Thymus (tissue), 14 donors: ENCODE data around the gene LUZP1. TPM values are rescaled to one million over a fixed set of nuclear protein-coding genes. Genes with fewer than 3 reads are reported as not detected.

Source experiments
- DNase-seq, 9 donors: peaks; one replicate each; pipeline ENCODE4 v3.0.0-alpha.2; 2013; ENCODE audit warnings: low spot score in 9 of 9, low read depth in 6 of 9, missing footprints in 1 of 9
- H3K27ac ChIP-seq, 2 donors: one replicate each; pipeline ENCODE4 v1.5.1; 2013; ENCODE audit warnings: control low read depth in 1 of 2, low read depth in 1 of 2, low read length in 1 of 2, mild to moderate bottlenecking in 1 of 2, moderate library complexity in 1 of 2
- H3K27me3 ChIP-seq, 2 donors: one replicate each; pipeline ENCODE4 v1.5.1; 2013; ENCODE audit warnings: low read length in 1 of 2; ENCODE audit not compliant: control insufficient read depth in 2 of 2, insufficient read depth in 1 of 2
- H3K36me3 ChIP-seq, 2 donors: one replicate each; pipeline ENCODE4 v1.5.1; 2013; ENCODE audit warnings: low read length in 1 of 2, mild to moderate bottlenecking in 1 of 2, moderate library complexity in 1 of 2; ENCODE audit not compliant: control insufficient read depth in 2 of 2, insufficient read depth in 2 of 2
- H3K4me1 ChIP-seq, 2 donors: one replicate each; pipeline ENCODE4 v1.5.1; 2013; ENCODE audit warnings: low read length in 2 of 2; ENCODE audit not compliant: control insufficient read depth in 2 of 2, insufficient read depth in 2 of 2
- H3K4me3 ChIP-seq, 2 donors: one replicate each; pipeline ENCODE4 v1.5.1; 2013; ENCODE audit warnings: low read length in 2 of 2, control low read depth in 1 of 2, mild to moderate bottlenecking in 1 of 2
- H3K9me3 ChIP-seq, 2 donors: one replicate each; pipeline ENCODE4 v1.5.1; 2013; ENCODE audit warnings: low read length in 1 of 2, mild to moderate bottlenecking in 1 of 2; ENCODE audit not compliant: control insufficient read depth in 2 of 2, insufficient read depth in 1 of 2
- WGBS: extraction: QIAGEN DNeasy Blood & Tissue Kit; methylation state at CpG from one replicate; pipeline ENCODE4 v1.1.7; 2013; 5-methylcytosine and 5-hydroxymethylcytosine counted together
- long read RNA-seq, 10 donors: transcript quantifications; one replicate each; lab custom pipeline, GENCODE V29; 2026
- polyA plus RNA-seq: library from polyadenylated mRNA; stranded (reverse); fragments of 200-250 nt; gene quantifications from one replicate; pipeline ENCODE4 v1.2.3, GENCODE V29; 2013
- total RNA-seq: library from RNA; stranded (reverse); fragments of 120-200 nt; gene quantifications from one replicate; pipeline ENCODE4 v1.2.4, GENCODE V29; 2013
- donor health status: healthy.

The LUZP1 gene
- total RNA-seq (9.3 TPM), polyA plus RNA-seq (5.5 TPM)
- long read RNA-seq, donor 1: 0 reads
- long read RNA-seq, donor 2, full-length matches to known transcripts: 5 of 12 reads
- long read RNA-seq, donor 2, partial matches to known transcripts: 7 of 12 reads
- long read RNA-seq, donor 2, other reads (novel, unspliced or antisense): 0 of 12 reads
- long read RNA-seq, donor 3, partial matches to known transcripts: 6 of 7 reads
- long read RNA-seq, donor 3, other reads (novel, unspliced or antisense): 0 of 7 reads
- long read RNA-seq, donor 4, partial matches to known transcripts: 0 of 3 reads
- long read RNA-seq, donor 4, other reads (novel, unspliced or antisense): 0 of 3 reads
- long read RNA-seq, donor 5, partial matches to known transcripts: 0 of 3 reads
- long read RNA-seq, donor 5, other reads (novel, unspliced or antisense): 0 of 3 reads
- long read RNA-seq, donor 6, partial matches to known transcripts: 0 of 2 reads
- long read RNA-seq, donor 6, other reads (novel, unspliced or antisense): 0 of 2 reads
- long read RNA-seq, donor 7: 0 reads
- long read RNA-seq, donor 8, full-length matches to known transcripts: 1 of 1 reads
- long read RNA-seq, donor 8, partial matches to known transcripts: 0 of 1 reads
- long read RNA-seq, donor 8, other reads (novel, unspliced or antisense): 0 of 1 reads
- long read RNA-seq, donor 9, partial matches to known transcripts: 0 of 1 reads
- long read RNA-seq, donor 9, other reads (novel, unspliced or antisense): 0 of 1 reads
- long read RNA-seq, donor 10, partial matches to known transcripts: 0 of 1 reads
- long read RNA-seq, donor 10, other reads (novel, unspliced or antisense): 0 of 1 reads

DNA sequence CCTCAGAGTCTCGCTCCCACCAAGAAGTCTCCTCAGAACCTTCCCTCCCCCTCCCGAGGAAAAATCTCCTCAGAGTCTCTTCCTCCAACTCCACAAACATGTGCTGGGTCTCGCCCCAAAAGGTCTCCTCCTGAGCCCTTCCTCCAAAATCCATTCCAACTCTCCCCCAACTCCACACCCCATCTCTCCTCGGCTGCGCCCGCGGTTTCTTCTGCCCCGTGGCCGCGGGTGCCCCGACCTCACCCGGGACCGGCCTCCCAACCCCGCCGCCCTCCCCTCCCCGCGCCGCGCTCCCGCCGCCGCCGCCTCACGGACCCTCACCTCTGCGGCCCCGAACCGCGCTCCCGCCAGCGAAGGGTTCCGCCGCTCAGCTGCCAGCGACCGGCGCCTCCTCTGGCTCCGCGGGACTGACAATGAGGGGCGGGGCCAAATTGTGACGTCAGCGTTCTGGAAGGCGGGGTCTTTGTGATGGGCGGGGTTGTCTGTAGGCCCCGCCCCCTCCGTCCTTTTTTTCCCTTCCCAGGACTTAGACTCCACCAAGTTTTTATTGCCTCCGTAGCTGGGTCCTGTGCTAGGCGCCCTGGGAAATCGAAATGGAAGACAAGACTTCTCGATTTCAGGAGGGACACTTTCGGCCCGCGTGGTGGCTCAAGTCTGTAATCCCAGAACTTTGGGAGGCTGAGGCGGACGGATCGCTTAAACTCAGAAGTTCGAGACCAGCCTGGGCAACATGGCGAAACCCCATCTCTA is at the start of gene LUZP1:
Gene LUZP1, minus strand, starts transcription at position 412 of the 750 bp plus-strand sequence.
- 8% methylated on average over 56 of the region's 56 CpGs for WGBS
- Histone ChIP-seq H3K27me3 (peaks cover 0 to 6% of the 10 kb centered on the region in 2 donors), H3K9me3 (no peaks in the 10 kb centered on the region), H3K36me3 (no peaks in the 10 kb centered on the region), H3K27ac (peak within 1 kb of the TSS; percentile 82 to 92), H3K4me3 (peak within 1 kb of the TSS; percentile 84 to 93), H3K4me1 (peaks cover 4 to 19% of the 10 kb centered on the region in 2 donors)
- DNase-seq: peak; percentile 45 to 85 (median 67)

DNA sequence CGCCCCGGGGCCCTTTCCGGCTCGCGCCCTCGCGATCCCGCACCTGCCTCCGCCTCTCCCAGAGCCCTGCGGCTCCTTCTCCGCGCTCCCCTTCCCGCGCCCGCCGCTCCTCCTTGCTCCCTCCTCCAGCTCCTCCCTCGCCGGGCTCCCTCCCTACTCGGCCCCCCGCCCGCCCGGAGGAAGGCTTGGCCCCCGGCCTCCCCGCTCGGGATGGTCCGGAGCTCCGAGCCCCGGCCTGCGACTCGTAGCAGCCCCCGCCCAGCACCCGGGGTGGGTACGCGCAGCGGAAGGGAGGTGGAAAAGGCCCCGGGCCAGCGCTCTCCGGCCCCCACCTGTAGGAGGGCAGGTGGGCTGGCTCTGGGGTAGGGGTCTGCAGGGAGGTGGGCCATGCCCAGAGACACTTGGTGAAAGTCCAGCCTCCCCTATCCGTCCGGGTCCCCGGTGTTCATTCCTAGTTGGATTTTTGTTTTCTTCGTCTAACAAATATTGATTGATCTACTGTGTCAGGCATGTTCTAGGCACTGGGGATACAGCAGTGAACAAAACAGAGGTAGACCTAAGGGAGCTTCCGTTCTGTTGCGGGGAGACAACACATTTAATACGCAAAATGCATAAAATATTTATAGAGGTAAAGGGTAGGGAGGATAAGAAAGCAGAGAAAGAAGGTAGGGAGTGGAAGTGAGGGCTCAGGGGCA is 48.9 kb upstream of the LUZP1 start, which contains the start of gene HTR1D:
Gene HTR1D, minus strand, starts transcription at position 82 of the 695 bp plus-strand sequence. CDS start 23,283 bp downstream, outside the sequence.
- peak within 1 kb of the TSS in 1 of 2 donors; percentile 31 for H3K4me3 ChIP-seq
- peaks cover 0 to 7% of the 10 kb centered on the region in 2 donors for H3K4me1 ChIP-seq
- no peaks in the 10 kb centered on the region for H3K9me3 ChIP-seq
- H3K27me3 ChIP-seq: peaks cover 32 to 70% of the 10 kb centered on the region in 2 donors
- DNase-seq: no peak
- H3K36me3 ChIP-seq: no peaks in the 10 kb centered on the region
- no peak within 1 kb of the TSS for H3K27ac ChIP-seq
- 3% methylated on average over 45 of the region's 45 CpGs for WGBS

DNA sequence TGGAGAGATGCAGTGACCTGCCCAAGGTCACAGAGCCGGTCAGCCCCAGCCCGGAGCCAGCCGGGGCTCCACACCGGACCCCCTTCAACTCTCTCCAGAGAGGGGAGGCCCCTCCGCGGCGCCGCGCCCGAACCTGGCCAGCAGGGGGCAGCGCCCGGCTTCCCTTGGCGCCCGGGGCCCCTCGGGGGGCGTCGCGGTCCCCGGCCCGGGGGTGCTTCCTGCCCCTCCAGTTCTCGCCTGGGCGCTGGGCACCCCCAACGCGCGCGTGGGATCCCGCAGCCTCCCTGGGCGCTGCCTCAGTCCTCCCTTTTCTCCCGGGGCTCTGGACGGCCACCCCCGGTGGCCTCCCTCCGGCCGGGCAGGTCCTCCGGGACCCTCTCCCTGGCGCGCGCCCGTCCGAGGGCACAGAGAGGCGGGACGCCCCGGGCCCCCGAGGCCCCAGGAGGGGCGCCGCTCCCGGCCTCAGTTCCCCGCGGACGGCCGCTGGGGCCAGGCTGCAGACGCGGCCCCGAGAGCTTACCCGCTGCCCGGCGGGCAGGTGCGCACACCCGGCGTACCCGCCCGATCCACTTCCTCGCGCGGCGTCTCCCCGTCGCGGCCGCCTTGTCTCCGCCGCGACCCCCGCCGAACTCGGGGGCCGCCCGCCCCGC is 48.2 kb upstream of the LUZP1 start:
- H3K4me1 ChIP-seq: peaks cover 0 to 7% of the 10 kb centered on the region in 2 donors
- peak overlapping the region in 1 of 2 donors; percentile 31 for H3K4me3 ChIP-seq
- H3K27me3 ChIP-seq: peaks cover 30 to 77% of the 10 kb centered on the region in 2 donors

DNA sequence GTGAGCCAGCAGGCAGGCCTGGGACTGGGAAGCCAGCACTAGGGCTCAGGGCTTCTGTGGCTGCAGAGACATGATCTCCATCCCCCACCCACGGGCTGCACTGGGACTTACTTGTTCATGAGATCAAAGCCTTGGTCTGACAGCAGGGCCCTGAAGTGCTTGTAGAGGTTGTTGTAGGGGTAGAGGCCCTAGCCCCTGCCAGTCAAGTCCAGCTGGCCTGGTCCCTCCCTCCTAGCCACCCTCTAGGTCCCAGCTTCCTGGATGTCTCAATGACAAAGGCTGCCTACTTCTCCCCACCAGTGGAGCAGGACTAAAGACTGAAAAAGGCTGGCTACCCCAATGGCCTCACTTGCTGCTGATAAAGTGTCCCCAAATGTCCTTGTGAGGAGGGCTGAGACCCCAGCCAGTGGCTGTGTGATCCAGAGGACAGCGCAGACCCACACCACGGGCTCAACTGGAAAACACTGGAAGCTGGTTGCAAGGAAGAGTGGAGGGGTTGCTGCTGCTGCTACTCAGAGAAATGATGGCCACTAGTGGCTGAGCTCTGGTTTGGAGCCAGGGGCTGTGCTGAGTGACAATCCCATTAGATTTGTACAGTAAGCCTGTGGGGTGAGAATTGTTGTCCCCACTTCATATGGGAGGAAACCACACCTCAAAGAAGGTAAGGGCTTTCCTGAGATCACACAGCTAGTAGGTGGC is 47.2 kb upstream of the LUZP1 start:
- H3K4me1 ChIP-seq: peaks cover 0 to 7% of the 10 kb centered on the region in 2 donors
- no peak overlapping the region for H3K27ac ChIP-seq
- H3K27me3 ChIP-seq: peaks cover 30 to 75% of the 10 kb centered on the region in 2 donors
- no peak overlapping the region for H3K4me3 ChIP-seq
- no peaks in the 10 kb centered on the region for H3K36me3 ChIP-seq
- DNase-seq: no peak
- WGBS: 74% methylated on average over 3 of the region's 3 CpGs
- H3K9me3 ChIP-seq: no peaks in the 10 kb centered on the region

More for the DNA sequence above, 48.2 kb upstream of the LUZP1 start:
- WGBS: under 1% methylated on average over 78 of the region's 78 CpGs
- Histone ChIP-seq H3K27ac (no peak overlapping the region), H3K36me3 (no peaks in the 10 kb centered on the region), H3K9me3 (no peaks in the 10 kb centered on the region)
- DNase-seq: peak in 6 of 9 donors; percentile 2 to 44 (median 16)

DNA sequence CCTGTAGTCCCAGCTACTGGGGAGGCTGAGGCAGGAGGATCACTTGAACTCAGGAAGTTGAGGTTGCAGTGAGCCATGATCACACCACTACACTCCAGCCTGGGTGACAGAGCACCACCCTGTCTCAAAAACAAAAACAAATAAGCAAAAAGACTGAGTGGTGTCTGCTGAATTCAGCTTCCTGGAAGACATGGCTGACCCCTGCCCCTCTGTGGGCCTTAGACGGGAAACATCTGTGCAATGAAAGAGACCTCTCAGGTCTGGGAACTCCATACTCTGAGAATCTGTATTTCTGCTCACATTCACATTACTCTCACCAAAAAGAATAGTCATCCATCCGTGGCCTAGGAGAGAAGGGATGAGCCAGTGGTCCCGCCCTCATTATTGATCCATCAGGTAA is 46.6 kb upstream of the LUZP1 start:
- 93% methylated on average over 3 of the region's 3 CpGs for WGBS
- DNase-seq: no peak

DNA sequence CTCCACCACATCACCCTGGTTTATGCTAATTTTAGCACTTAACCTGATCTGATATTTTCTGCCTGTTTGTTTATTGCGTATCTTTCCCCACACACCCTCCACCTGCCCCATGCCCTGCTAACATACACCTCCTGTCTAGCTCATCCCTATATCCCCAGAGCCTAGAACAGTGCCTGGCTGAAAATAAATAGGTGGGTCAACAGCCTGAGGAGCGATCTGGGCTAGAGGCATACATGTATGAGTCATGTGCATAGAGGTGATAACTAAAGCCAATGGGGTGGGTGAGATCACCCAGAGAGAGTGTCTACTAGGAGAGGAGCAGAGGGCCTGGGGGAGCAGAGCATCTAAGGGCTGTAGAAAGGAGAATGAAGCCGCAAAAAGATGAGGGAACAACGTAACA is 46.0 kb upstream of the LUZP1 start:
- WGBS: 96% methylated on average over 4 of the region's 4 CpGs
- no peak for DNase-seq

More for the DNA sequence above, 46.6 kb upstream of the LUZP1 start:
- H3K4me1 ChIP-seq: peaks cover 0 to 7% of the 10 kb centered on the region in 2 donors
- H3K4me3 ChIP-seq: no peak overlapping the region
- H3K27me3 ChIP-seq: peaks cover 30 to 72% of the 10 kb centered on the region in 2 donors
- no peaks in the 10 kb centered on the region for H3K9me3 ChIP-seq
- H3K27ac ChIP-seq: no peak overlapping the region
- H3K36me3 ChIP-seq: no peaks in the 10 kb centered on the region

DNA sequence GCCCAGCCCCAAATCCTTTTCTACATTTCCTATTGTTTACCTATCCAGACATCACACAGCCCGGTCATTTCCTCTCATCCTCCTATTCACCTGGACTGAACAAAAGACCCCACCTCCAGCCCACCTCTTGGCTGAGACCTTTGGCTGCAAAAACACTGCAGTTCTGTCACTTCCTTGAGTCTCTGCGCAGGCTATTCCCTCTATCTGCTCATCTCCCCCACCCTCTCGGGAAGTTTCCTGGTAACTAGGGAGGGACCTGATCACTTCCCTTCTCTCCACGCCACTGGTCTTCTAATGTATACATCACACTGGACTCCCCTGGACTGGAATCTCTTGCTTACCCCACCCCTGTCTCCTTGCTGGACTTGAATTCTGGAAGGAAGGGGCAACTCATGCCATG is 43.3 kb upstream of the LUZP1 start:
- peaks cover 0 to 5% of the 10 kb centered on the region in 2 donors for H3K4me1 ChIP-seq
- DNase-seq: no peak
- no peaks in the 10 kb centered on the region for H3K9me3 ChIP-seq
- WGBS: 71% methylated on average over 4 of the region's 4 CpGs
- H3K4me3 ChIP-seq: no peak overlapping the region
- peaks cover 13 to 39% of the 10 kb centered on the region in 2 donors for H3K27me3 ChIP-seq
- no peaks in the 10 kb centered on the region for H3K36me3 ChIP-seq
- no peak overlapping the region for H3K27ac ChIP-seq

More for the DNA sequence above, 46.0 kb upstream of the LUZP1 start:
- Histone ChIP-seq H3K9me3 (no peaks in the 10 kb centered on the region), H3K36me3 (no peaks in the 10 kb centered on the region), H3K27ac (no peak overlapping the region), H3K27me3 (peaks cover 30 to 66% of the 10 kb centered on the region in 2 donors), H3K4me1 (peaks cover 0 to 7% of the 10 kb centered on the region in 2 donors), H3K4me3 (no peak overlapping the region)
